ENCODE results near the gene B9D2.

Gene B9D2

DNA sequence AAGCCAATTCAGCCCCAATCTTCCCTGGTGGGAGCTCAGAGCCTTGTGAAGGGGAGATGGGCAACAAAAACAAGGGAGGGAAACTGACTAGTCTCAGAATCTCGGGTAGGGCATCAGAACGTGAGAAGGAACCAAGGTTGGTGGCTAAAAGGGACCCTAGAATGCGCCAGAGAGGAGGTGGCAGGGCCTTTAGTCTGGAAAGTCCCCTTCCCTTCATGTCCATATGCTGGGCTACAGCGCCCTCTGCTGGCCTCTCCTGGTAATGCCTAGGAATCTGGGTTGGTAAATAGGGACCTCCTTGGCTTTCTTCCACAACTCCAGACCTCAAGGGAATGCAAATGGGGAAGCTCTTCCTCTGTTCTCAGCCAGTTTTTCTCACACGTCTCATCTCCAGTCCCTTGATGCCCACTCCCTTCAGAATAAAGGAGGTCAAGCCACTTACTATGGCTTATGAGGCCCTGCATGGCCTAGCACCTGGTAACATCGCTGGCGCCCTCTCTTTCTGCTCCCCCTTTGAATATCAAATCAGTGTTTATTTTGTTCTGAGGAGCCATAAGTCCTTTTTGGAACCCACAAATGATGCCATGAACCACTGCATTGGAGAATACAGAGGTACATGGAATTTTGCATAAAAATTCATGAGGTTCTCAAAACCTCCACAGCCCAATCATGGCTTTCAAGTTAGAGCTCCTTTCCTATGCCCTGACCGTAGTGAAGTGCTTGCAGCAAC lies 55.3 kb downstream of the B9D2 start (continued):
- TF ChIP-seq, protein P1, sequence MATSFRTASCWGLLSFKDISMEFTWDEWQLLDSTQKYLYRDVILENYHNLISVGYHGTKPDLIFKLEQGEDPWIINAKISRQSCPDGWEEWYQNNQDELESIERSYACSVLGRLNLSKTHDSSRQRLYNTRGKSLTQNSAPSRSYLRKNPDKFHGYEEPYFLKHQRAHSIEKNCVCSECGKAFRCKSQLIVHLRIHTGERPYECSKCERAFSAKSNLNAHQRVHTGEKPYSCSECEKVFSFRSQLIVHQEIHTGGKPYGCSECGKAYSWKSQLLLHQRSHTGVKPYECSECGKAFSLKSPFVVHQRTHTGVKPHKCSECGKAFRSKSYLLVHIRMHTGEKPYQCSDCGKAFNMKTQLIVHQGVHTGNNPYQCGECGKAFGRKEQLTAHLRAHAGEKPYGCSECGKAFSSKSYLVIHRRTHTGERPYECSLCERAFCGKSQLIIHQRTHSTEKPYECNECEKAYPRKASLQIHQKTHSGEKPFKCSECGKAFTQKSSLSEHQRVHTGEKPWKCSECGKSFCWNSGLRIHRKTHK (tag by site-specific recombination; IDR thresholded peaks at IDR 0.05), result no peak
- TF ChIP-seq ZBTB11 (tag by site-specific recombination; conservative IDR thresholded peaks at IDR 0.05; ENCODE audit: low read depth) (peak; percentile 51; the same call in 1 of the 2 replicates), ZNF132 (tag by site-specific recombination; IDR thresholded peaks at IDR 0.05; ENCODE audit: borderline replicate concordance) (no peak), ZNF341 (tag by site-specific recombination; IDR thresholded peaks at IDR 0.05; ENCODE audit: low read depth) (no peak), ZNF146 (tag by site-specific recombination; IDR thresholded peaks at IDR 0.05) (no peak), ZNF239 (tag by site-specific recombination; IDR thresholded peaks at IDR 0.05) (no peak), REPIN1 (tag by site-specific recombination; IDR thresholded peaks at IDR 0.05; ENCODE audit: low read depth) (no peak), ZNF248 (tag by site-specific recombination; IDR thresholded peaks at IDR 0.05) (no peak), ZNF623 (tag by site-specific recombination; IDR thresholded peaks at IDR 0.05) (no peak), IKZF3 (tag by site-specific recombination; IDR thresholded peaks at IDR 0.05) (peak; percentile 91), KLF10 (tag by site-specific recombination; IDR thresholded peaks at IDR 0.05) (no peak), BCL11B (tag by site-specific recombination; IDR thresholded peaks at IDR 0.05; ENCODE audit: low read depth) (no peak), ZNF626 (tag by site-specific recombination; IDR thresholded peaks at IDR 0.05) (no peak), HOXC10 (CRISPR knock-in tag; IDR thresholded peaks at IDR 0.05) (no peak), ZNF10 (tag by site-specific recombination; IDR thresholded peaks at IDR 0.05) (no peak; the same call in 1 of the 2 replicates), BCL11A (tag by site-specific recombination; IDR thresholded peaks at IDR 0.05; ENCODE audit: low read depth) (no peak), GLIS1 (tag by site-specific recombination; IDR thresholded peaks at IDR 0.05) (peak; percentile 19; the same call in 1 of the 2 replicates), MEIS1 (CRISPR knock-in tag; IDR thresholded peaks at IDR 0.05; ENCODE audit: borderline replicate concordance) (no peak), ZNF221 (tag by site-specific recombination; IDR thresholded peaks at IDR 0.05; ENCODE audit: borderline replicate concordance) (no peak), ZNF677 (tag by site-specific recombination; IDR thresholded peaks at IDR 0.05) (no peak), ZNF600 (tag by site-specific recombination; IDR thresholded peaks at IDR 0.05) (peak; percentile 87; the same call in 1 of the 2 replicates), ZNF561 (tag by site-specific recombination; IDR thresholded peaks at IDR 0.05; ENCODE audit: borderline replicate concordance) (0 out of 2 replicates have a peak, but pooled peaks have one; percentile 67), ZNF48 (tag by site-specific recombination; IDR thresholded peaks at IDR 0.05) (no peak), ZNF664 (tag by site-specific recombination; IDR thresholded peaks at IDR 0.05) (no peak), ZSCAN23 (tag by site-specific recombination; IDR thresholded peaks at IDR 0.05) (no peak), ZNF670 (tag by site-specific recombination; IDR thresholded peaks at IDR 0.05; ENCODE audit: low read depth) (no peak), SCRT1 (tag by site-specific recombination; IDR thresholded peaks at IDR 0.05; ENCODE audit: borderline replicate concordance) (no peak), ZNF596 (tag by site-specific recombination; IDR thresholded peaks at IDR 0.05) (no peak)
- TF ChIP-seq, protein P2, sequence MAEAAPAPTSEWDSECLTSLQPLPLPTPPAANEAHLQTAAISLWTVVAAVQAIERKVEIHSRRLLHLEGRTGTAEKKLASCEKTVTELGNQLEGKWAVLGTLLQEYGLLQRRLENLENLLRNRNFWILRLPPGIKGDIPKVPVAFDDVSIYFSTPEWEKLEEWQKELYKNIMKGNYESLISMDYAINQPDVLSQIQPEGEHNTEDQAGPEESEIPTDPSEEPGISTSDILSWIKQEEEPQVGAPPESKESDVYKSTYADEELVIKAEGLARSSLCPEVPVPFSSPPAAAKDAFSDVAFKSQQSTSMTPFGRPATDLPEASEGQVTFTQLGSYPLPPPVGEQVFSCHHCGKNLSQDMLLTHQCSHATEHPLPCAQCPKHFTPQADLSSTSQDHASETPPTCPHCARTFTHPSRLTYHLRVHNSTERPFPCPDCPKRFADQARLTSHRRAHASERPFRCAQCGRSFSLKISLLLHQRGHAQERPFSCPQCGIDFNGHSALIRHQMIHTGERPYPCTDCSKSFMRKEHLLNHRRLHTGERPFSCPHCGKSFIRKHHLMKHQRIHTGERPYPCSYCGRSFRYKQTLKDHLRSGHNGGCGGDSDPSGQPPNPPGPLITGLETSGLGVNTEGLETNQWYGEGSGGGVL (tag by site-specific recombination; IDR thresholded peaks at IDR 0.05), result no peak; the same call in 1 of the 2 replicates
- TF ChIP-seq, protein P3, sequence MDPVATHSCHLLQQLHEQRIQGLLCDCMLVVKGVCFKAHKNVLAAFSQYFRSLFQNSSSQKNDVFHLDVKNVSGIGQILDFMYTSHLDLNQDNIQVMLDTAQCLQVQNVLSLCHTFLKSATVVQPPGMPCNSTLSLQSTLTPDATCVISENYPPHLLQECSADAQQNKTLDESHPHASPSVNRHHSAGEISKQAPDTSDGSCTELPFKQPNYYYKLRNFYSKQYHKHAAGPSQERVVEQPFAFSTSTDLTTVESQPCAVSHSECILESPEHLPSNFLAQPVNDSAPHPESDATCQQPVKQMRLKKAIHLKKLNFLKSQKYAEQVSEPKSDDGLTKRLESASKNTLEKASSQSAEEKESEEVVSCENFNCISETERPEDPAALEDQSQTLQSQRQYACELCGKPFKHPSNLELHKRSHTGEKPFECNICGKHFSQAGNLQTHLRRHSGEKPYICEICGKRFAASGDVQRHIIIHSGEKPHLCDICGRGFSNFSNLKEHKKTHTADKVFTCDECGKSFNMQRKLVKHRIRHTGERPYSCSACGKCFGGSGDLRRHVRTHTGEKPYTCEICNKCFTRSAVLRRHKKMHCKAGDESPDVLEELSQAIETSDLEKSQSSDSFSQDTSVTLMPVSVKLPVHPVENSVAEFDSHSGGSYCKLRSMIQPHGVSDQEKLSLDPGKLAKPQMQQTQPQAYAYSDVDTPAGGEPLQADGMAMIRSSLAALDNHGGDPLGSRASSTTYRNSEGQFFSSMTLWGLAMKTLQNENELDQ (tag by site-specific recombination; IDR thresholded peaks at IDR 0.05; ENCODE audit: low read depth), result no peak
